ENCODE results near the gene SIL1. TPM values are rescaled to one million over a fixed set of nuclear protein-coding genes. Genes with fewer than 3 reads are reported as not detected.

SIL1 gene
- polyA plus RNA-seq (39.9 to 48.2 TPM (median 45.4 TPM) in 3 replicates), polyA minus RNA-seq (24.4 to 42.5 TPM (median 40.2 TPM) in 3 replicates)
- polyA plus RNA-seq (2011; ENCODE audit: low read depth), result 47.5 TPM
- polyA plus RNA-seq (2011; cell fraction: cytosol; rRNA removed), result 35.8 and 40.3 TPM in 2 replicates
- 64.6 and 71.5 TPM in 2 replicates for polyA plus RNA-seq (2011; cell fraction: nucleus; rRNA removed)
- 35.5 and 42.8 TPM in 2 replicates for polyA plus RNA-seq (2012; ENCODE audit: low replicate concordance)
- 59.3 TPM for polyA minus RNA-seq (2011; cell fraction: cytosol; rRNA and poly(A)+ RNA removed)
- 41.0 and 50.5 TPM in 2 replicates for polyA minus RNA-seq (2011; cell fraction: nucleus; rRNA and poly(A)+ RNA removed)

DNA sequence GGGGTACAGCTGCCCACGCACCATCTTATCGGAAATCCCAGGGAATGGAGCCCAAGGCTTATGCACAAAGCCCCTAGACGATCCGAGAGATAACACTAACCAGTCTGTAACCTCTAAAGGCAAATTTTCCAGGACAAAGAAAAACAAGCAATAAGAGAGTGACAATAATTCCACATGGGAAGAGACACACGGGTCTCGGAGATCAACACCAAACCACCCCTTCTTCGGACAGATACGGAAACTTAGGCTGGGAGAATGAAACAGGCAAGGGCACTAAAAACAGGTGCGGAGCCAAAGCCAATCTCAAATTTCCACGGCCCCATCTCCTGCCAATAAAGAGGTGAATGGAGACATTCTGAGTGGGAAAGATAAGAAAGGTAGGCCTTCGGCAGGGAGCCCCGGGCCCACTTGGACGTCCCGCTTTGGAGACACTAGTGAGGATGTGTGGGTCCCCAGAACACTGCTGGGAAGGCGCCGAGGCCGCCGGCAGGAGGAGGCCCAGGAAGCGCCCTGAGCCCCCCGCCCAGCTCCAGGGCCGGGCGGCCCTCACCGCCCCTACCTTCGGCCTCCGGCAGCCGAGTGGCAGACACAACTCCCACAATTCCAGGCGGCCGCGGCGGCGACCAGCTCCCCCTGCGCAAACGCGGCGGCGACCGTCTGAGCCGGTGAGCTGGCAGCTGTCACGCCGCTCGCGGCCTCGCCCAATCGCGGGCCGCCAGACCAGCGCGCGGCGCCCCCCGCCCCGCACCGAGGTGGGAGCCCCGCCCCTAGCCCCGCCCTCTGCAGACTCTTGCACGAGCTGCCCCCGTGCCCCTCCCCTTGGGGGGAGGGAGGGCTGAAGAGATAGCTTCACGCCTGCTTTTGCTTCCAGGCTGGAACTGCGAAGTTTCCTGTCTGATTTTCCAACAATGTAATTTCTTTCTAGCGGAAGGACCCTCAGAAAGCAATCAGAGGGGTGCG, at the start of gene SIL1:
TSS of gene SIL1 (minus strand) at position 659 of the 960 bp plus-strand sequence. CDS start 70,525 bp downstream, outside the sequence.
- Histone ChIP-seq H3K4me1 (ENCODE audit: control insufficient read depth, extremely low read depth, insufficient read depth, low read length) (peaks cover 10% of the 10 kb centered on the region), H3K9me1 (ENCODE audit: control insufficient read depth, extremely low read depth, insufficient read depth, low read length) (no peaks in the 10 kb centered on the region), H3K9me3 (ENCODE audit: control insufficient read depth, low read depth, low read length) (no peaks in the 10 kb centered on the region), H3K9ac (ENCODE audit: control insufficient read depth, extremely low read depth, insufficient read depth, low read length) (peak within 1 kb of the TSS; percentile 98), H2AFZ (ENCODE audit: control insufficient read depth, low read length) (peak within 1 kb of the TSS; percentile 92), H3K36me3 (ENCODE audit: control insufficient read depth in 2 of 2, extremely low read depth in 1 of 2, insufficient read depth in 2 of 2, low read length in 2 of 2) (peaks cover 2 to 5% of the 10 kb centered on the region in 2 experiments), H3K27me3 (ENCODE audit: control insufficient read depth, extremely low read depth, insufficient read depth, low read length) (no peaks in the 10 kb centered on the region), H4K20me1 (ENCODE audit: control insufficient read depth, extremely low read depth, insufficient read depth, low read length) (no peaks in the 10 kb centered on the region), H3K79me2 (ENCODE audit: control insufficient read depth, insufficient read depth, low read length) (peaks cover 24% of the 10 kb centered on the region), H3K27ac (ENCODE audit: control insufficient read depth, insufficient read depth, low read length) (peak within 1 kb of the TSS; percentile 97), H3K4me3 (ENCODE audit: control insufficient read depth in 2 of 3, extremely low read depth in 1 of 3, insufficient read depth in 2 of 3, low read depth in 1 of 3, low read length in 3 of 3) (peak within 1 kb of the TSS; percentile 81 to 88 (median 83)), H3K4me2 (ENCODE audit: control insufficient read depth, extremely low read depth, insufficient read depth, low read depth, low read length) (peak within 1 kb of the TSS; percentile 92)
- FAIRE-seq (no peak), DNase-seq (ENCODE audit: low read depth, low spot score) (peak; percentile 33)
- dilution Hi-C loops (cut with MboI; ENCODE audit: extremely low pct_ligation_motif_present, low sequenced_read_pairs), result no loop called here
- TF ChIP-seq EZH2 (IDR thresholded peaks at IDR 0.05; ENCODE audit: low read length), result no peak
- no peak for TF ChIP-seq CTCF (optimal IDR thresholded peaks at IDR 0.05 in 1 of 3, IDR thresholded peaks at IDR 0.05 in 1 of 3, conservative IDR thresholded peaks at IDR 0.05 in 1 of 3; ENCODE audit: extremely low read depth in 1 of 3, insufficient read depth in 2 of 3, low read length in 3 of 3)

- peak; percentile 32 for FAIRE-seq
- Histone ChIP-seq H3K79me2 (ENCODE audit: control insufficient read depth, insufficient read depth, low read length) (no peaks in the 10 kb centered on the region), H4K20me1 (ENCODE audit: control insufficient read depth, extremely low read depth, insufficient read depth, low read length) (no peaks in the 10 kb centered on the region), H3K4me2 (ENCODE audit: control insufficient read depth, extremely low read depth, insufficient read depth, low read depth, low read length) (peak overlapping the region; percentile 56), H3K9me1 (ENCODE audit: control insufficient read depth, extremely low read depth, insufficient read depth, low read length) (no peaks in the 10 kb centered on the region), H3K36me3 (ENCODE audit: control insufficient read depth in 2 of 2, extremely low read depth in 1 of 2, insufficient read depth in 2 of 2, low read length in 2 of 2) (no peaks in the 10 kb centered on the region), H3K27me3 (ENCODE audit: control insufficient read depth, extremely low read depth, insufficient read depth, low read length) (no peaks in the 10 kb centered on the region), H3K4me1 (ENCODE audit: control insufficient read depth, extremely low read depth, insufficient read depth, low read length) (peaks cover 12% of the 10 kb centered on the region), H3K27ac (ENCODE audit: control insufficient read depth, insufficient read depth, low read length) (peak overlapping the region; percentile 26), H3K9me3 (ENCODE audit: control insufficient read depth, low read depth, low read length) (no peaks in the 10 kb centered on the region), H3K9ac (ENCODE audit: control insufficient read depth, extremely low read depth, insufficient read depth, low read length) (no peak overlapping the region), H2AFZ (ENCODE audit: control insufficient read depth, low read length) (peak overlapping the region; percentile 99), H3K4me3 (ENCODE audit: control insufficient read depth in 2 of 3, extremely low read depth in 1 of 3, insufficient read depth in 2 of 3, low read depth in 1 of 3, low read length in 3 of 3) (peak overlapping the region in 1 of 3 experiments; percentile 27)
- dilution Hi-C loops (cut with MboI; ENCODE audit: extremely low pct_ligation_motif_present, low sequenced_read_pairs), result no loop called here
- DNase-seq (ENCODE audit: low read depth, low spot score), result peak; percentile 23
- TF ChIP-seq EZH2 (IDR thresholded peaks at IDR 0.05; ENCODE audit: low read length) (no peak), CTCF (optimal IDR thresholded peaks at IDR 0.05 in 1 of 3, IDR thresholded peaks at IDR 0.05 in 1 of 3, conservative IDR thresholded peaks at IDR 0.05 in 1 of 3; ENCODE audit: extremely low read depth in 1 of 3, insufficient read depth in 2 of 3, low read length in 3 of 3) (no peak)
Measured at GRCh38 chr5:139246394-139246793, 48.2 kb upstream of the SIL1 start.
